Karpas-422 (cell line): ENCODE results near the gene ASTN2. TPM values are rescaled to one million over a fixed set of nuclear protein-coding genes. Genes with fewer than 3 reads are reported as not detected.

Experiments
- DNase-seq: peaks from one replicate; pipeline ENCODE4 v3.0.0-alpha.2; 2015
- H2AFZ ChIP-seq: fragments of 200-600 bp; sonication (generic); 2 replicates; pipeline ENCODE4 v1.6.1; 2014; ENCODE audit warnings: antibody characterized with exemption, low read length, mixed read lengths
- H3K27ac ChIP-seq: fragments of 200-600 bp; sonication (generic); 2 replicates; pipeline ENCODE4 v1.5.1; 2014; ENCODE audit warnings: mild to moderate bottlenecking, low read length, moderate library complexity
- H3K27me3 ChIP-seq: fragments of 200-600 bp; sonication (generic); 2 replicates; pipeline ENCODE4 v1.6.1; 2014; ENCODE audit warnings: low read length, mixed read lengths
- H3K36me3 ChIP-seq: fragments of 200-600 bp; sonication (generic); 2 replicates; pipeline ENCODE4 v1.6.1; 2014; ENCODE audit warnings: low read length, mixed read lengths; ENCODE audit not compliant: insufficient read depth
- H3K4me1 ChIP-seq: fragments of 200-600 bp; sonication (generic); 2 replicates; pipeline ENCODE4 v1.6.1; 2014; ENCODE audit warnings: mild to moderate bottlenecking, low read length, mixed read lengths
- H3K4me2 ChIP-seq: fragments of 200-600 bp; sonication (generic); 2 replicates; pipeline ENCODE4 v1.6.1; 2014; ENCODE audit warnings: low read length, low read depth, mild to moderate bottlenecking; ENCODE audit not compliant: poor library complexity, severe bottlenecking
- H3K4me3 ChIP-seq: fragments of 200-600 bp; sonication (generic); 2 replicates; pipeline ENCODE4 v1.5.1; 2014; ENCODE audit warnings: mild to moderate bottlenecking, antibody characterized with exemption, low read length, mixed read lengths
- H3K79me2 ChIP-seq: fragments of 200-600 bp; sonication (generic); 2 replicates; pipeline ENCODE4 v1.6.1; 2014; ENCODE audit warnings: mild to moderate bottlenecking, low read length, mixed read lengths
- H3K9ac ChIP-seq: fragments of 200-600 bp; sonication (generic); 2 replicates; pipeline ENCODE4 v1.6.0; 2014; ENCODE audit warnings: low read length
- H3K9me2 ChIP-seq: fragments of 200-600 bp; sonication (generic), shearing (Covaris generic); replicated peaks from 2 replicates; pipeline ENCODE4 v1.6.0; 2014; ENCODE audit warnings: mild to moderate bottlenecking, low read length, moderate library complexity; ENCODE audit not compliant: insufficient read depth
- H3K9me3 ChIP-seq: fragments of 300-700, 200-600 bp; sonication (generic); 2 replicates; pipeline ENCODE4 v1.6.1; 2014; ENCODE audit warnings: low read length, mixed read lengths
- H4K20me1 ChIP-seq: fragments of 200-600 bp; sonication (generic); 2 replicates; pipeline ENCODE4 v1.6.1; 2014; ENCODE audit warnings: mild to moderate bottlenecking, antibody characterized with exemption, low read length, low read depth; ENCODE audit not compliant: insufficient read depth
- total RNA-seq: library from RNA; depleted of rRNA; stranded (reverse); fragments of >200 nt; shearing (Covaris generic); gene quantifications from 2 replicates; pipeline ENCODE4 v1.2.3, GENCODE V29; 2014; ENCODE audit warnings: low replicate concordance

ASTN2 gene
- total RNA-seq, 1 experiment from 2014 or later = 5.3 TPM

GRCh38 chr9:116451500-116452115 lies 963.2 kb downstream of the ASTN2 start:
- H3K9me3 ChIP-seq = no peaks in the 10 kb centered on the region
- H3K79me2 ChIP-seq = no peaks in the 10 kb centered on the region
- no peaks in the 10 kb centered on the region for H3K27me3 ChIP-seq
- no peaks in the 10 kb centered on the region for H4K20me1 ChIP-seq
- H2AFZ ChIP-seq = no peak overlapping the region
- no peaks in the 10 kb centered on the region for H3K36me3 ChIP-seq
- DNase-seq = no peak
- H3K27ac ChIP-seq = no peak overlapping the region
- H3K9ac ChIP-seq = no peak overlapping the region
- no peaks in the 10 kb centered on the region for H3K9me2 ChIP-seq
- no peak overlapping the region for H3K4me2 ChIP-seq
- H3K4me1 ChIP-seq = no peaks in the 10 kb centered on the region
- no peak overlapping the region for H3K4me3 ChIP-seq

GRCh38 chr9:116450378-116451139 lies 964.3 kb downstream of the ASTN2 start:
- no peaks in the 10 kb centered on the region for H3K79me2 ChIP-seq
- no peaks in the 10 kb centered on the region for H3K27me3 ChIP-seq
- no peaks in the 10 kb centered on the region for H3K9me3 ChIP-seq
- H3K9me2 ChIP-seq = no peaks in the 10 kb centered on the region
- no peak overlapping the region for H2AFZ ChIP-seq
- no peak for DNase-seq
- no peak overlapping the region for H3K27ac ChIP-seq
- H3K4me2 ChIP-seq = no peak overlapping the region
- H4K20me1 ChIP-seq = no peaks in the 10 kb centered on the region
- no peak overlapping the region for H3K4me3 ChIP-seq
- H3K4me1 ChIP-seq = no peaks in the 10 kb centered on the region
- no peak overlapping the region for H3K9ac ChIP-seq
- no peaks in the 10 kb centered on the region for H3K36me3 ChIP-seq

GRCh38 chr9:116449949-116450348 lies 964.9 kb downstream of the ASTN2 start:
- Histone ChIP-seq H3K4me3 (no peak overlapping the region), H3K4me1 (no peaks in the 10 kb centered on the region), H3K9me2 (no peaks in the 10 kb centered on the region), H3K9ac (no peak overlapping the region), H4K20me1 (no peaks in the 10 kb centered on the region), H3K36me3 (no peaks in the 10 kb centered on the region), H3K9me3 (no peaks in the 10 kb centered on the region), H3K27me3 (no peaks in the 10 kb centered on the region), H3K27ac (no peak overlapping the region), H2AFZ (no peak overlapping the region), H3K4me2 (no peak overlapping the region), H3K79me2 (no peaks in the 10 kb centered on the region)
- no peak for DNase-seq

GRCh38 chr9:116448431-116448830 lies 966.4 kb downstream of the ASTN2 start:
- Histone ChIP-seq H3K4me2 (no peak overlapping the region), H3K9me2 (no peaks in the 10 kb centered on the region), H3K9me3 (no peaks in the 10 kb centered on the region), H3K4me3 (no peak overlapping the region), H3K36me3 (no peaks in the 10 kb centered on the region), H3K9ac (no peak overlapping the region), H2AFZ (no peak overlapping the region), H3K27me3 (no peaks in the 10 kb centered on the region), H3K79me2 (no peaks in the 10 kb centered on the region), H3K27ac (no peak overlapping the region), H3K4me1 (no peaks in the 10 kb centered on the region), H4K20me1 (no peaks in the 10 kb centered on the region)
- DNase-seq = no peak

- Histone ChIP-seq H3K27me3 (no peaks in the 10 kb centered on the region), H3K4me1 (no peaks in the 10 kb centered on the region), H2AFZ (no peak overlapping the region), H4K20me1 (no peaks in the 10 kb centered on the region), H3K79me2 (no peaks in the 10 kb centered on the region), H3K4me3 (no peak overlapping the region), H3K9ac (no peak overlapping the region), H3K9me3 (no peaks in the 10 kb centered on the region), H3K4me2 (no peak overlapping the region), H3K36me3 (no peaks in the 10 kb centered on the region), H3K27ac (no peak overlapping the region), H3K9me2 (no peaks in the 10 kb centered on the region)
- DNase-seq = no peak
These were observed 966.9 kb downstream of the ASTN2 start for GRCh38 chr9:116447934-116448333.

GRCh38 chr9:116442528-116442927 lies 972.3 kb downstream of the ASTN2 start:
- Histone ChIP-seq H3K9me3 (no peaks in the 10 kb centered on the region), H3K9ac (no peak overlapping the region), H3K27ac (no peak overlapping the region), H4K20me1 (no peaks in the 10 kb centered on the region), H3K4me1 (no peaks in the 10 kb centered on the region), H2AFZ (no peak overlapping the region), H3K9me2 (no peaks in the 10 kb centered on the region), H3K79me2 (no peaks in the 10 kb centered on the region), H3K27me3 (no peaks in the 10 kb centered on the region), H3K36me3 (no peaks in the 10 kb centered on the region), H3K4me3 (no peak overlapping the region), H3K4me2 (no peak overlapping the region)
- DNase-seq = no peak

- Histone ChIP-seq H3K9me3 (no peaks in the 10 kb centered on the region), H3K4me1 (no peaks in the 10 kb centered on the region), H3K9ac (no peak overlapping the region), H3K79me2 (no peaks in the 10 kb centered on the region), H3K4me3 (no peak overlapping the region), H3K27me3 (no peaks in the 10 kb centered on the region), H3K9me2 (no peaks in the 10 kb centered on the region), H3K4me2 (no peak overlapping the region), H3K27ac (no peak overlapping the region), H2AFZ (no peak overlapping the region), H4K20me1 (no peaks in the 10 kb centered on the region), H3K36me3 (no peaks in the 10 kb centered on the region)
- DNase-seq = no peak
These were observed 977.2 kb downstream of the ASTN2 start for GRCh38 chr9:116437411-116438370.

GRCh38 chr9:116436121-116436520 lies 978.7 kb downstream of the ASTN2 start:
- no peak overlapping the region for H3K9ac ChIP-seq
- H3K4me2 ChIP-seq = no peak overlapping the region
- H3K9me3 ChIP-seq = no peaks in the 10 kb centered on the region
- H2AFZ ChIP-seq = no peak overlapping the region
- no peaks in the 10 kb centered on the region for H3K79me2 ChIP-seq
- no peaks in the 10 kb centered on the region for H3K4me1 ChIP-seq
- no peak overlapping the region for H3K4me3 ChIP-seq
- H3K9me2 ChIP-seq = no peaks in the 10 kb centered on the region
- no peaks in the 10 kb centered on the region for H3K27me3 ChIP-seq
- no peaks in the 10 kb centered on the region for H4K20me1 ChIP-seq
- H3K27ac ChIP-seq = no peak overlapping the region
- no peaks in the 10 kb centered on the region for H3K36me3 ChIP-seq
- DNase-seq = no peak
